Posterior cingulate gyrus (tissue), 11 donors: ENCODE results near the gene ACSM5.
"Not testable (repeated sequence)": the region's sequence is repeated elsewhere in the genome, so short reads cannot be mapped to it uniquely, and the experiment has no call there.

Experiments
- DNase-seq, 10 donors: peaks; one replicate each; pipeline versions ENCODE4 v3.0.0 to v3.0.0-alpha.2; 2020 to 2021; ENCODE audit warnings: mixed read lengths in 3 of 10
- intact Hi-C: fragments of 100-400 bp; cut with DNase I; formaldehyde crosslinking; loops from one replicate; pipeline ENCODE4 v1.15.1; 2023

ACSM5 gene

GRCh38 chr16:20397468-20398074 is 11.8 kb upstream of the ACSM5 start:
- intact Hi-C loops: no loop called here
- no peak for DNase-seq

- no peak for DNase-seq
- intact Hi-C loops: no loop called here
Observed at GRCh38 chr16:20398603-20399002, 10.7 kb upstream of the ACSM5 start.

- intact Hi-C loops: no loop called here
- no peak for DNase-seq
Observed at GRCh38 chr16:20399185-20399584, 10.1 kb upstream of the ACSM5 start.

GRCh38 chr16:20401066-20401465 is 8.3 kb upstream of the ACSM5 start:
- intact Hi-C loops: no loop called here
- no peak for DNase-seq

GRCh38 chr16:20401475-20402016 is 7.8 kb upstream of the ACSM5 start:
- no peak for DNase-seq
- intact Hi-C loops: no loop called here

- DNase-seq: no peak
- intact Hi-C loops: no loop called here
Observed at GRCh38 chr16:20402651-20403050, 6.7 kb upstream of the ACSM5 start.

- intact Hi-C loops: no loop called here
- no peak for DNase-seq
Observed at GRCh38 chr16:20404637-20405036, 4.7 kb upstream of the ACSM5 start, which contains the start of gene PDILT. Gene PDILT (minus strand): TSS chr16:20404737. CDS start chr16:20399300, 5,437 bp downstream.

GRCh38 chr16:20410121-20410723 is 888 bp downstream of the ACSM5 start:
- DNase-seq: no peak

GRCh38 chr16:20411055-20411454 is 1.7 kb downstream of the ACSM5 start:
- no peak for DNase-seq
- intact Hi-C loops: no loop called here

More at GRCh38 chr16:20410121-20410723, 888 bp downstream of the ACSM5 start:
- intact Hi-C loops: no loop called here

- intact Hi-C loops: no loop called here
- DNase-seq: no peak
Observed at GRCh38 chr16:20415541-20415940, 6.2 kb downstream of the ACSM5 start.

GRCh38 chr16:20419093-20419492 is 9.8 kb downstream of the ACSM5 start:
- intact Hi-C loops, DNase-seq: not testable (repeated sequence)

GRCh38 chr16:20421748-20422147 is 12.4 kb downstream of the ACSM5 start:
- intact Hi-C loops, DNase-seq: not testable (repeated sequence)

- DNase-seq, intact Hi-C loops: not testable (repeated sequence)
Observed at GRCh38 chr16:20423772-20424128, 14.4 kb downstream of the ACSM5 start.

GRCh38 chr16:20424129-20424866 is 15.0 kb downstream of the ACSM5 start:
- DNase-seq: no peak
- intact Hi-C loops: no loop called here

- intact Hi-C loops, DNase-seq: not testable (repeated sequence)
Observed at GRCh38 chr16:20427401-20427797, 18.1 kb downstream of the ACSM5 start.

GRCh38 chr16:20429499-20429898 is 20.2 kb downstream of the ACSM5 start:
- DNase-seq, intact Hi-C loops: not testable (repeated sequence)

GRCh38 chr16:20430480-20430879 is 21.1 kb downstream of the ACSM5 start:
- intact Hi-C loops, DNase-seq: not testable (repeated sequence)

- intact Hi-C loops: no loop called here
- peak in 1 of 10 donors; percentile 43 for DNase-seq
Observed at GRCh38 chr16:20430948-20431347, 21.6 kb downstream of the ACSM5 start.

- DNase-seq, intact Hi-C loops: not testable (repeated sequence)
Observed at GRCh38 chr16:20438950-20439349, 29.6 kb downstream of the ACSM5 start.

- intact Hi-C loops: not testable (repeated sequence)
Observed at GRCh38 chr16:20439820-20440231, 30.5 kb downstream of the ACSM5 start.

GRCh38 chr16:20440731-20441130 is 31.4 kb downstream of the ACSM5 start:
- DNase-seq, intact Hi-C loops: not testable (repeated sequence)

More at GRCh38 chr16:20439820-20440231, 30.5 kb downstream of the ACSM5 start:
- not testable (repeated sequence) for DNase-seq
